ENCODE data around the gene TRAIP.
"Not testable (repeated sequence)": the region's sequence is repeated elsewhere in the genome, so short reads cannot be mapped to it uniquely, and the experiment has no call there.

DNA sequence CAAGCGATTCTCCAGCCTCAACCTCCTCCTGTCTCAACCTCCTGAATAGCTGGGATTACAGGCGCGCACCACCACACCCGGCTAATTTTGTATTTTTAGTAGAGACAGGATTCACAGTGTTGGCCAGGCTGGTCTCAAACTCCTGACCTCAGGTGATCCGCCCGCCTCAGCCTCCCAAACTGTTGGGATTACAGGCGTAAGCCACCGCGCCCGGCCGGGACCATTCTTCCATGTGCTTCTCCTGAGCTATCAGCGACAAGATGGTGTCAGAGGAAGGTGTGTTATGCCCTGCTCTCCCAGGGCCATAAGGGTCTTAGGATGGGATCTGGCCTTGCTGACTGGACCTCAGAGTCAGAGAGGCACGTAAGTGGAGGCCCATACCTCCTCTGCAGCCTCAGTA, 48.1 kb upstream of the TRAIP start:
- TF ChIP-seq, protein P1, sequence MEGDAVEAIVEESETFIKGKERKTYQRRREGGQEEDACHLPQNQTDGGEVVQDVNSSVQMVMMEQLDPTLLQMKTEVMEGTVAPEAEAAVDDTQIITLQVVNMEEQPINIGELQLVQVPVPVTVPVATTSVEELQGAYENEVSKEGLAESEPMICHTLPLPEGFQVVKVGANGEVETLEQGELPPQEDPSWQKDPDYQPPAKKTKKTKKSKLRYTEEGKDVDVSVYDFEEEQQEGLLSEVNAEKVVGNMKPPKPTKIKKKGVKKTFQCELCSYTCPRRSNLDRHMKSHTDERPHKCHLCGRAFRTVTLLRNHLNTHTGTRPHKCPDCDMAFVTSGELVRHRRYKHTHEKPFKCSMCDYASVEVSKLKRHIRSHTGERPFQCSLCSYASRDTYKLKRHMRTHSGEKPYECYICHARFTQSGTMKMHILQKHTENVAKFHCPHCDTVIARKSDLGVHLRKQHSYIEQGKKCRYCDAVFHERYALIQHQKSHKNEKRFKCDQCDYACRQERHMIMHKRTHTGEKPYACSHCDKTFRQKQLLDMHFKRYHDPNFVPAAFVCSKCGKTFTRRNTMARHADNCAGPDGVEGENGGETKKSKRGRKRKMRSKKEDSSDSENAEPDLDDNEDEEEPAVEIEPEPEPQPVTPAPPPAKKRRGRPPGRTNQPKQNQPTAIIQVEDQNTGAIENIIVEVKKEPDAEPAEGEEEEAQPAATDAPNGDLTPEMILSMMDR (IDR thresholded peaks at IDR 0.05; ENCODE audit: low read depth, low read length, poor library complexity, severe bottlenecking): not testable (repeated sequence)
- TF ChIP-seq EZH2phosphoT487 (IDR thresholded peaks at IDR 0.05; ENCODE audit: borderline replicate concordance, low read length): not testable (repeated sequence)
